NCI-H774 (cell line): ENCODE measurements around the gene HSD17B1.
"Not testable (repeated sequence)": the region's sequence is repeated elsewhere in the genome, so short reads cannot be mapped to it uniquely, and the experiment has no call there.

Experiments
- DNase-seq: peaks from one replicate; lab custom pipeline; 2025; lab: John Stamatoyannopoulos, UW

HSD17B1 gene

GRCh38 chr17:42525221-42525620 lies 27.5 kb upstream of the HSD17B1 start:
- DNase-seq = no peak

- DNase-seq = no peak
These were observed 26.7 kb upstream of the HSD17B1 start for GRCh38 chr17:42526031-42526444.

- DNase-seq = no peak
These were observed 24.8 kb upstream of the HSD17B1 start for GRCh38 chr17:42527932-42528331.

- DNase-seq = no peak
These were observed 23.7 kb upstream of the HSD17B1 start for GRCh38 chr17:42529061-42529460.

- DNase-seq = peak; percentile 66
These were observed 21.7 kb upstream of the HSD17B1 start for GRCh38 chr17:42530952-42531454.

- DNase-seq = peak; percentile 55
These were observed 21.0 kb upstream of the HSD17B1 start for GRCh38 chr17:42531455-42532354.

- DNase-seq = no peak
These were observed 17.3 kb upstream of the HSD17B1 start for GRCh38 chr17:42535155-42536047.

GRCh38 chr17:42536048-42536371 lies 16.7 kb upstream of the HSD17B1 start, which contains the start of gene NAGLU:
Gene NAGLU, plus strand, starts transcription at chr17:42536241. Its CDS starts 32 bp downstream, at chr17:42536273.
- peak; percentile 96 for DNase-seq

- DNase-seq = peak; percentile 92
These were observed 16.2 kb upstream of the HSD17B1 start for GRCh38 chr17:42536372-42537155.

- DNase-seq = no peak
These were observed 15.4 kb upstream of the HSD17B1 start for GRCh38 chr17:42537156-42537805.

- no peak for DNase-seq
These were observed 14.8 kb upstream of the HSD17B1 start for GRCh38 chr17:42537826-42538451.

GRCh38 chr17:42538482-42538881 lies 14.2 kb upstream of the HSD17B1 start:
- DNase-seq = no peak

GRCh38 chr17:42540558-42540957 lies 12.2 kb upstream of the HSD17B1 start:
- DNase-seq = not testable (repeated sequence)

GRCh38 chr17:42541041-42541833 lies 11.5 kb upstream of the HSD17B1 start:
- no peak for DNase-seq

GRCh38 chr17:42543190-42544079 lies 9.3 kb upstream of the HSD17B1 start:
- no peak for DNase-seq

GRCh38 chr17:42544874-42545283 lies 7.8 kb upstream of the HSD17B1 start:
- no peak for DNase-seq

- not testable (repeated sequence) for DNase-seq
These were observed 6.8 kb upstream of the HSD17B1 start for GRCh38 chr17:42545755-42546505.

- no peak for DNase-seq
These were observed 5.7 kb upstream of the HSD17B1 start for GRCh38 chr17:42547001-42547461.
